ENCODE results near the gene LAMA2. TPM values are rescaled to one million over a fixed set of nuclear protein-coding genes. Genes with fewer than 3 reads are reported as not detected.

The LAMA2 gene
- total RNA-seq, 1 donor from 2014 or later = 5.3 TPM

DNA sequence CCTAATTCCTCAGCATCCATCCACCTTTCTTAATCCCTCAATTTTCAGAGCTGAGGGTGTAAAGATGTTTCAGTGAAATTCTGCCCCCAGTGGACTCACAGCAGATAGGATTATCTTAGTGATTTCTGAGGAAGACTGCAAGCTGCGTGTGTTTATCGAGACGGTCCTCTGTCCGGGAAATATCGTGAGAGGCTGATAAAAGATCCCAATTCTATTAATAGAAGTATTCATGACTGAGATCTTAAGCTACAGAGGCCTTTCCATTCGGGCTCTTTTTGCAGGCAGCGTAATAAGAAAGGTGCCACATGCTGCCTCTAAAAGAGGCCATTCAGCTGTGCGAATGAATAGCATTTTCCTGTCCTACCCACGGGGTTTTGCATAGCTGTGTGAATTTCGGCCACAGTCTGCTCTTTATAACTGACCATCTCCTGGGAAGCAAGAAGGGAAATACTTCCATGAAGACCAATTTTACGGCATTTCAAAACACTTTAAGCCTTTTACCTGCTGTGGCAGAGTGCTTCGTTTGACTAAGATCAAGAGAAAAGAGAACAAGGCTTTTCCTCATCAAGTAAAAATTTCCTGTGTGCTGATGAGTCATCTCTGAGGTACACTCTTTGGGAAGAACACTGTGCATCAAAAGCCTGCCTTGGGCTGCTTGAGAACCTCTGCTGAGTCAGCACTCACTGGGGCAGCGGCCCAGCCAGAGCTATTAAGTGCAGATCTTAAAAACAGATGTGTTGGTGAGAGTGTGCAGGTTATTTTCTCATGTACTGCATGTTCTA lies 618.2 kb downstream of the LAMA2 start:
- ATAC-seq = peak; percentile 49
- DNase-seq (ENCODE audit: low spot score) = no peak

DNA sequence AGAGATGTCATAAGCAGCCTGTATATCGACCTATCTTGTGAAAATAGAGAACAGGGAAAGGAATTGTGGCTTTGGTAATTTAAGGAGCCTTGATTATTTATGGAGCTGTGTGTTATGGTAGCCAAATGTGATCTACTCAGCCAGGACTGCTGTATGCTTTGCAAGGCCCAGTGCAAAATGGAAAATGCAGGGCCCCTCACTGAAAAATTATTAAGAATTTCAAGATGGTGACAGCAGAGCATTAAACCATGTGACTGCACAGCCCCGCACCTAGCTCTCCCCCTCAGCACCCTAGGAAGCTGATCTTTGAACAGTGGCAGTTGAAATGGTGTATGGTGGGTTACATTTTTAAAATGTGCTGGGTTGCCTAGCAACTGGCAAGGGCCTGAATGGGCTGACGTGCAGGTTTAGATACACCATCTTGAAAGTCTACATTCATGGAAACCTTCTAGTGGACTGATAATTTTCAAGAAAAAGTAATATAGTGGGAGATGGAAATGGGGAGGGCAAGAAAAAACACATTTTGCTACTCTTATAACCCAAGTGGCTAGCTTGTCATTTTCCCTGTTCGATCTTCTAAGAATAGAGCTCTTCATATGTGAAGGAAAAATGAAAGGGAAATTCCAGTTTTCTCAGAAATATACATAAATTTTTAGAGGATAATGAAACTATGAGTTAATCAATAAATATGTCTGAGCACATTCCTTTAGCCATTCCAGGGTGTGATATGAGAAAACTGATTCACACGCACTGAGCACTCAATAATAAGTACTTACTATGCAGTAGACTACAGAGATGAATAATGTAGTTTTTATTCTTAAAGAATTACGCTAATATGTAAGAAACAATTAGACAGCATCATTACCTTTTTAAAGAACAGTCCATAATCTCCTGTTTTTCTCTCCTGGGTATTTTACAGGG lies 619.1 kb downstream of the LAMA2 start:
- ATAC-seq (no peak), DNase-seq (ENCODE audit: low spot score) (no peak)

- no peak for ATAC-seq
- DNase-seq (ENCODE audit: low spot score) = no peak
These were observed 621.5 kb downstream of the LAMA2 start for GRCh38 chr6:129504456-129504855.

DNA sequence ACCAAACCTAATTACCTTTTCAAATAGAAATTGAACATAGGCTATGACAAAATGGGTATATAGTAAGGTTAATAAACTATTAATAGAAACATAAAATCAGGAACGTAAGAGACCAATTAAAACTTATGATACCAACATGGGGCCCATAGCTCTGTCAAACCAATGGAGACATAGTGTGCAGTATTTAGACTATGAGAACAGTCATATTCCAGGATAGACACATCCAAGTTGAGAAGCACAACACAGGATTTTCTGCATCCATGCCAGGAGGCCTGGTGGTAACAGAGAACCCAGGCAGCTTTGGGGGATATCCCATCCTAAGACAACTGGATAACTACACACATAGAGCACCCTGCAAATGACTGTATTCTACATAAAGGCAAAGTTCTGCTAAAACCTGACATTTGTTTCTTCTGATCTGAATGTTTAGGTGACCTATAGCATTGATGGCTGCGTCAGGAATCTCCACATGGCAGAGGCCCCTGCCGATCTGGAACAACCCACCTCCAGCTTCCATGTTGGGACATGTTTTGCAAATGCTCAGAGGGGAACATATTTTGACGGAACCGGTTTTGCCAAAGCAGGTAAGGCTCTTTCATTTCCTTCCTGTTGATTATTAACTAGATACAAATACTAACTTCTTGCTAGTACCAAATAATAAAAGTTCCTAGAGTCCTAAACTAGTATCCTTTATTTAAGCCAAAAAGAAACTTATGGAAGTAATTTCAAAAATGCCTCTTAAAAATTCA lies 624.3 kb downstream of the LAMA2 start:
- ATAC-seq (peak; percentile 60), DNase-seq (ENCODE audit: low spot score) (no peak)

DNA sequence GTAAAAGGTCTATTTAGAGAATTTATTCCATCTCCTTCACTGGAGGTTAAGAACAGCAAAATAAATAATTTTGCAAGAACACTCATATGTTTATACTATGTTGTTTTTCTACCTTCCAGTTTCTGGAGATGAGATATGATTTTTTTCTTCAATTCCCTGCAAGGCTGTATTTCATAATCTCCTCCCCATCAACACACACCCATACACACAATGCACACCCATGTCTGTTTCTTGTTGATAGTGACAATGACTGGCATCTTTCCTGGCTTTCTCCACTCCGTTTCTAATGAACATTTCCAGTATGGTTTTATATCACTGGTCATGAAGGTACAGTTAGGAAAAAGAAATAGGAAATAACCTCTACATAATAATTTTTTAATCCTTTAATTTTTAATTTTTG lies 624.9 kb downstream of the LAMA2 start:
- ATAC-seq = no peak
- DNase-seq (ENCODE audit: low spot score) = no peak

DNA sequence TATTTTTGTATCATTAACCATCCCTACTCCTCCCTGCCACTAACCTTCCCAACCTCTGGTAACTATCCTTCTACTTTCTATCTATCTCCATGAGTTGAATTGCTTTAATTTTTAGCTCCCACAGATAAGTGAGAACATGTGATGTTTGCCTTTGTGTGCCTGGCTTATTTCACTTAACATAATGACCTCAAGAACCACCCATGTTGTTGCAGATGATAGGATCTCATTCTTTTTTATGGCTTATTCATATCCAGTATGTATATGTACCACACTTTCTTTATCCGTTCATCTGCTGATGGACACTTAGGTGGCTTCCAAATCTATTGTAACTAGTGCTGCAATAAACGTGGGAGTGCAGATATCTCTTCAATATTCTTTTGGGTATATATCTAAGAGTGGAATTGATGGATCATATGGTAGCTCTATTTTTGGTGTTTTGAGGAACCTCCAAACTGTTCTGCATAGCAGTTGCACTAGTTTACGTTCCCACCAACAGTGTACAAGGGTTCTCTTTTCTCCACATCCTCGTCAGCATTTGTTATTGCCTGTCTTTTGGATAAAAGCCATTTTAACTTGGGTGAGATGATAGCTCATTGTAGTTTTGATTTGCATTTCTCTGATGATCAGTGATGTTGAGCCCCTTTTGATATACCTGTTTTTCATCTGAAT lies 625.7 kb downstream of the LAMA2 start:
- no peak for ATAC-seq

GRCh38 chr6:129510950-129511349 lies 628.0 kb downstream of the LAMA2 start:
- ATAC-seq = no peak
- DNase-seq (ENCODE audit: low spot score) = no peak

More for the DNA sequence above, 625.7 kb downstream of the LAMA2 start:
- no peak for DNase-seq (ENCODE audit: low spot score)

DNA sequence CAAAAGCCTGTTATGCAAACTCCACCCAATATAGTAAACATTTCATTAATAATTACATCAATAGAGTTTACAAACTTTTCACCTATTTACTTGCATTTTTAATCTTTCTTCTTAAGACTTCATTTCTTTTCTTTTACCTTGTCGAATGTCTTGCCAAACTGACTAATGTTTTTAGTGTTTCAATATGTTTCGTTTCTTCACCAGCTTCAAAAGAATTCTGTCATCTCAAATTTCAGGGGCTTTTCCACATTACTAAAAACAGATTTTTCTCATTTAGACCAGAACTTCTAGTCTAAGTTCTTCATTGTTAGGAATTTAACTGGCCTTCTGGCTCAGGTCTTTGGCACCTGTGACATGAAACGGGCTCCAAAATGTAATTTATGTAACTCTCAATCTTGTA lies 630.5 kb downstream of the LAMA2 start:
- ATAC-seq = no peak
- DNase-seq (ENCODE audit: low spot score) = no peak

DNA sequence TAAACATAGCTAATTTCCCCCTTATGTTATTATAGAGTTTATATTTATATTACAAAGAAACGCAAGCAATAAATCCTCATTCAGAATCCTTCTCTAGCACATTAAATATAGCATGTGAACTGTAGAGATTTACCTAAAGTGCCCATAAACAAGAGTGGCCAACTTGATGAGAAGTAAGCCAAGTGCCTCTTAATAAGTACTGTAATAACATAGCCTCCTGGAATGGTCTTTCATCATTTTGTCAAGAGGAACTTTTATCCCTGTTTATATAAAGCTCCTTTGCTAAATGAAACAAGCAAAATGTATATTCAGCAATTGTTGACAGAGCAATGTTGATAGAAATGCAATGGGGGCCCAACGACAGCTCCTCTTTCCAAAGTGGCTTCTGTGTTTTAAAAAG lies 632.1 kb downstream of the LAMA2 start:
- DNase-seq (ENCODE audit: low spot score) = no peak
- ATAC-seq = no peak

- ATAC-seq = no peak
- DNase-seq (ENCODE audit: low spot score) = no peak
These were observed 633.1 kb downstream of the LAMA2 start for GRCh38 chr6:129516005-129516404.

DNA sequence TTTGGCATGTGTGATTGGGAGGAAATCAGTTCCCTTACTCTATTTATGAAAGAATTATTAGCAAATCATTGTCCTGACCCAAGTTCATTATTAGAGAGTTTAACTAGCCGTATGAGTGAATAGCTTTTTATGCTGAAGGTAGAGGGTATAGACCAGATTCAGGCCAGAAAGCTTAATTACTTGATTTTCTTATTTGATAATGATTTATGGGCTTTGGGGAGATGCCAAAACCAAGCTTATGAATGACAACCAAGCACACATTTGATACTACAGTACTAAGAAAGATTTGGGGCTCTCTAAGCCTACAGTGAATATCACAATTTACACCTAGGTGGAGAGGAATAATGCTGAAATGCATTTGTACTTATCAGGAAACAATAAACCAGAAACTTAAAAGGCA lies 633.8 kb downstream of the LAMA2 start:
- ATAC-seq (no peak), DNase-seq (ENCODE audit: low spot score) (no peak)

- DNase-seq (ENCODE audit: low spot score) = no peak
- no peak for ATAC-seq
These were observed 634.4 kb downstream of the LAMA2 start for GRCh38 chr6:129517288-129517687.

GRCh38 chr6:129519750-129520149 lies 636.8 kb downstream of the LAMA2 start:
- DNase-seq (ENCODE audit: low spot score) (no peak), ATAC-seq (no peak)

GRCh38 chr6:129521946-129522345 lies 639.0 kb downstream of the LAMA2 start:
- ATAC-seq (no peak), DNase-seq (ENCODE audit: low spot score) (no peak)

- DNase-seq (ENCODE audit: low spot score) (no peak), ATAC-seq (peak; percentile 51)
These were observed 640.9 kb downstream of the LAMA2 start for GRCh38 chr6:129523816-129524215.

GRCh38 chr6:129525055-129525454 lies 642.1 kb downstream of the LAMA2 start:
- ATAC-seq = no peak
- no peak for DNase-seq (ENCODE audit: low spot score)

GRCh38 chr6:129534926-129535325 lies 652.0 kb downstream of the LAMA2 start:
- DNase-seq (ENCODE audit: low spot score) = no peak
- ATAC-seq = no peak

- ATAC-seq = no peak
- no peak for DNase-seq (ENCODE audit: low spot score)
These were observed 653.3 kb downstream of the LAMA2 start for GRCh38 chr6:129536271-129536670.

GRCh38 chr6:129539032-129539431 lies 656.1 kb downstream of the LAMA2 start:
- ATAC-seq = no peak
- no peak for DNase-seq (ENCODE audit: low spot score)

- no peak for DNase-seq (ENCODE audit: low spot score)
- ATAC-seq = no peak
These were observed 659.8 kb downstream of the LAMA2 start for GRCh38 chr6:129542705-129543104.

DNA sequence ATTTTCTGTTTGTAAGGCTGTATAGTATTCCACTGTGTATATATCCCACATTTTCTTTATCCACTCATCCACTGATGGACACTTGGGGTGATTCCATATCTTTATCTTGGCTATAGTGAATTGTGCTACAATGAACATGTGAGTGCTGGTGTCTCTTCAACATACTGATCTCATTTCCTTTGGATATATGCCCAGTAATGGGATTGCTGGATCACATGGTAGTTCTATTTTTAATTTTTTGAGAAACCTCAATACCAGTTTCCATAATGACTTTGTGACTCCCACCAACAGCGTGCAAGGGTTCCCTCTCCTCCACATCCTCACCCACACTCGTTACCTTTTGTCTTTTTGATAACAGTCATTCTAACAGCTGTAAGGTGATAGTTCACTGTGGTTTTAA lies 661.0 kb downstream of the LAMA2 start:
- no peak for ATAC-seq
- DNase-seq (ENCODE audit: low spot score) = no peak
